ENCODE data around the gene RYR3. TPM values are rescaled to one million over a fixed set of nuclear protein-coding genes. Genes with fewer than 3 reads are reported as not detected.

Gene RYR3
- total and polyA plus RNA-seq, 10 of the 15 experiments (the other 5 are each of a cell fraction or from before 2014, with no cell fraction given): under 0.01 to 0.44 (median 0.16) TPM; not detected in 5

GRCh38 chr15:33608714-33609113, 297.9 kb downstream of the RYR3 start:
- SMC1A ChIA-PET (ENCODE audit: uncharacterized antibody, unreplicated experiment): interaction anchor here (1.3 kb wide), 2 partner anchors 295 to 316 kb away, joined by 3 to 6 read pairs; no protein-coding TSS in a partner anchor

GRCh38 chr15:33612721-33613304, 302.0 kb downstream of the RYR3 start:
- H3K36me3 ChIP-seq (ENCODE audit: control insufficient read depth in 2 of 2, insufficient read depth in 2 of 2, low read length in 1 of 2): no peaks in the 10 kb centered on the region
- no TSS peak for BruUV-seq (replicated peaks)
- 37% methylated on average over 10 of the region's 10 CpGs for WGBS (ENCODE audit: insufficient coverage, insufficient replicate concordance, low lambda C conversion rate, missing lambda C conversion rate)
- H3K4me1 ChIP-seq (ENCODE audit: control insufficient read depth, insufficient read depth, low read length): no peaks in the 10 kb centered on the region
- in situ Hi-C loops (cut with MboI) (no loop called here), intact Hi-C loops (cut with micrococcal nuclease; ENCODE audit: unreplicated experiment) (no loop called here)
- ChIA-PET CTCF (no interaction called here), POLR2A (no interaction called here), RAD21 (ENCODE audit: unreplicated experiment) (no interaction called here), SMC1A (ENCODE audit: uncharacterized antibody, unreplicated experiment) (no interaction called here)
- no peak overlapping the region for H2AFZ ChIP-seq (ENCODE audit: control insufficient read depth, low read depth, low read length)
- no peak overlapping the region for H3K4me3 ChIP-seq
- H3K9me3 ChIP-seq (replicated peaks; ENCODE audit: control insufficient read depth, insufficient read depth, low read length): no peaks in the 10 kb centered on the region
- DNase-seq (ENCODE audit: low read depth, low spot score) (no peak), ATAC-seq (no peak), FAIRE-seq (no peak)
- H3K79me2 ChIP-seq (ENCODE audit: control insufficient read depth, insufficient read depth, low read length): no peaks in the 10 kb centered on the region
- H3K9ac ChIP-seq (ENCODE audit: control insufficient read depth, insufficient read depth, low read length): no peak overlapping the region
- no peaks in the 10 kb centered on the region for H4K20me1 ChIP-seq (ENCODE audit: control insufficient read depth, insufficient read depth)
- no peak overlapping the region for H3K27ac ChIP-seq (ENCODE audit: control insufficient read depth, insufficient read depth)
- H3K4me2 ChIP-seq (ENCODE audit: control insufficient read depth, insufficient read depth): no peak overlapping the region
- TF ChIP-seq KLF5 (IDR thresholded peaks at IDR 0.05; ENCODE audit: partially characterized antibody): no peak
- H3K27me3 ChIP-seq (replicated peaks in 1 of 2; ENCODE audit: control insufficient read depth in 2 of 2, insufficient read depth in 2 of 2, low read length in 1 of 2): no peaks in the 10 kb centered on the region; a peak in 2 of 4 replicates

More at GRCh38 chr15:33608714-33609113, 297.9 kb downstream of the RYR3 start:
- CTCF ChIA-PET: interaction anchor here (1.0 to 1.6 kb wide), 4 partner anchors 17 to 316 kb away, joined by 3 to 6 read pairs (median 6); no protein-coding TSS in a partner anchor
- RAD21 ChIA-PET (ENCODE audit: unreplicated experiment): interaction anchor here (1.3 kb wide), 1 partner anchor 315 kb away, joined by 5 read pairs; no protein-coding TSS in a partner anchor
- intact Hi-C loops (cut with micrococcal nuclease; ENCODE audit: unreplicated experiment) (no loop called here), in situ Hi-C loops (cut with MboI) (no loop called here)
- no TSS peak for BruUV-seq (replicated peaks)
- DNase-seq (ENCODE audit: low read depth, low spot score) (no peak), FAIRE-seq (no peak), ATAC-seq (no peak)
- WGBS (ENCODE audit: insufficient coverage, insufficient replicate concordance, low lambda C conversion rate, missing lambda C conversion rate): 17% methylated on average over 7 of the region's 7 CpGs
- no peak overlapping the region for H3K4me2 ChIP-seq (ENCODE audit: control insufficient read depth, insufficient read depth)
- H3K4me1 ChIP-seq (ENCODE audit: control insufficient read depth, insufficient read depth, low read length): no peaks in the 10 kb centered on the region
- no peaks in the 10 kb centered on the region for H3K79me2 ChIP-seq (ENCODE audit: control insufficient read depth, insufficient read depth, low read length)
- no peak overlapping the region for H3K4me3 ChIP-seq
- H4K20me1 ChIP-seq (ENCODE audit: control insufficient read depth, insufficient read depth): no peaks in the 10 kb centered on the region
- no peak overlapping the region for H2AFZ ChIP-seq (ENCODE audit: control insufficient read depth, low read depth, low read length)
- H3K27ac ChIP-seq (ENCODE audit: control insufficient read depth, insufficient read depth): no peak overlapping the region
- H3K9ac ChIP-seq (ENCODE audit: control insufficient read depth, insufficient read depth, low read length): no peak overlapping the region
- H3K36me3 ChIP-seq (ENCODE audit: control insufficient read depth in 2 of 2, insufficient read depth in 2 of 2, low read length in 1 of 2): no peaks in the 10 kb centered on the region
- TF ChIP-seq CBX5 (IDR thresholded peaks at IDR 0.05; ENCODE audit: low read depth): no peak
- peak; percentile 20; the same call in 1 of the 2 replicates for TF ChIP-seq SMC3 (IDR thresholded peaks at IDR 0.05; ENCODE audit: borderline replicate concordance, low read length)
- POLR2A ChIA-PET: no interaction called here
- H3K27me3 ChIP-seq (replicated peaks in 1 of 2; ENCODE audit: control insufficient read depth in 2 of 2, insufficient read depth in 2 of 2, low read length in 1 of 2): no peaks in the 10 kb centered on the region; a peak in 2 of 4 replicates
- H3K9me3 ChIP-seq (replicated peaks; ENCODE audit: control insufficient read depth, insufficient read depth, low read length): no peaks in the 10 kb centered on the region
